MM.1S (cell line): ENCODE data around the gene IDH3A.
A peak's percentile ranks its signal among the peaks of the same experiment; 100 is the strongest.

Experiments
- DNase-seq: peaks from one replicate; pipeline ENCODE4 v3.0.0-alpha.2; 2015
- H2AFZ ChIP-seq: fragments of 300-600 bp; sonication (generic); 2 replicates; pipeline ENCODE4 v1.6.0; 2016; ENCODE audit warnings: antibody characterized with exemption, low read length
- H3F3A ChIP-seq: fragments of 300-600 bp; sonication (generic); 2 replicates; pipeline ENCODE4 v1.6.1; 2016; ENCODE audit warnings: mild to moderate bottlenecking, antibody characterized with exemption, low read length, moderate library complexity, mixed read lengths; ENCODE audit not compliant: insufficient read depth
- H3K27ac ChIP-seq: fragments of 300-600 bp; sonication (generic); 2 replicates; pipeline ENCODE4 v1.5.1; 2016; ENCODE audit warnings: mild to moderate bottlenecking, low read length
- H3K27me3 ChIP-seq: fragments of 300-600 bp; sonication (generic); replicated peaks from 2 replicates; pipeline ENCODE4 v1.6.0; 2016; ENCODE audit warnings: low read length; ENCODE audit not compliant: insufficient read depth
- H3K36me3 ChIP-seq: fragments of 300-600 bp; sonication (generic); replicated peaks from 2 replicates; pipeline ENCODE4 v1.6.1; 2016; ENCODE audit warnings: mild to moderate bottlenecking, low read length, mixed read lengths; ENCODE audit not compliant: insufficient read depth
- H3K4me1 ChIP-seq: fragments of 300-600 bp; sonication (generic); 2 replicates; pipeline ENCODE4 v1.6.1; 2016; ENCODE audit warnings: low read length, mixed read lengths
- H3K4me2 ChIP-seq: fragments of 300-600 bp; sonication (generic); 2 replicates; pipeline ENCODE4 v1.6.0; 2016; ENCODE audit warnings: low read depth, low read length
- H3K4me3 ChIP-seq: fragments of 300-600 bp; sonication (generic); 2 replicates; pipeline ENCODE4 v1.5.1; 2016; ENCODE audit warnings: low read length, mixed read lengths
- H3K79me2 ChIP-seq: fragments of 300-600 bp; sonication (generic); 2 replicates; pipeline ENCODE4 v1.6.1; 2016; ENCODE audit warnings: mixed run types, low read length, mixed read lengths
- H3K9ac ChIP-seq: fragments of 300-600 bp; sonication (generic); 2 replicates; pipeline ENCODE4 v1.6.1; 2016; ENCODE audit warnings: low read length, mixed read lengths
- H3K9me2 ChIP-seq: fragments of 300-600 bp; sonication (generic); replicated peaks from 2 replicates; pipeline ENCODE4 v1.6.1; 2016; ENCODE audit warnings: mild to moderate bottlenecking, low read length, mixed read lengths; ENCODE audit not compliant: insufficient read depth
- H3K9me3 ChIP-seq: fragments of 300-600 bp; sonication (generic); replicated peaks from 2 replicates; pipeline ENCODE4 v1.6.1; 2016; ENCODE audit warnings: mild to moderate bottlenecking, low read length, mixed read lengths; ENCODE audit not compliant: insufficient read depth
- H4K20me1 ChIP-seq: fragments of 300-600 bp; sonication (generic); 2 replicates; pipeline ENCODE4 v1.6.1; 2016; ENCODE audit warnings: mild to moderate bottlenecking, low read length, moderate library complexity, mixed read lengths; ENCODE audit not compliant: insufficient read depth
- EZH2 ChIP-seq: fragments of 300-600 bp; sonication (generic); optimal IDR thresholded peaks from 2 replicates; pipeline ENCODE3; 2017; ENCODE audit warnings: low read depth, mild to moderate bottlenecking, antibody characterized with exemption, low read length, mixed read lengths
- EZH2phosphoT487 ChIP-seq: fragments of 300-600 bp; sonication (generic); IDR thresholded peaks from 2 replicates; pipeline ENCODE4 v1.6.1; 2018; ENCODE audit warnings: antibody characterized with exemption, low read length
- TF ChIP-seq, protein P1 (sequence below): fragments of 300-600 bp; sonication (generic); IDR thresholded peaks from 2 replicates; pipeline ENCODE4 v1.5.1; 2016; ENCODE audit warnings: antibody characterized with exemption, low read length, mixed read lengths

The IDH3A gene

GRCh38 chr15:78102211-78102610 lies 47.0 kb upstream of the IDH3A start:
- Histone ChIP-seq H3K27ac (no peak overlapping the region), H2AFZ (no peak overlapping the region), H3K9me2 (no peaks in the 10 kb centered on the region), H3K27me3 (no peaks in the 10 kb centered on the region), H3F3A (no peaks in the 10 kb centered on the region), H3K4me3 (no peak overlapping the region), H3K9me3 (no peaks in the 10 kb centered on the region), H4K20me1 (no peaks in the 10 kb centered on the region), H3K36me3 (no peaks in the 10 kb centered on the region), H3K4me2 (no peak overlapping the region), H3K79me2 (no peaks in the 10 kb centered on the region), H3K4me1 (peaks cover 3% of the 10 kb centered on the region; the same call in 1 of the 2 replicates), H3K9ac (no peak overlapping the region)
- TF ChIP-seq EZH2phosphoT487 (no peak), EZH2 (no peak)
- TF ChIP-seq, protein P1, sequence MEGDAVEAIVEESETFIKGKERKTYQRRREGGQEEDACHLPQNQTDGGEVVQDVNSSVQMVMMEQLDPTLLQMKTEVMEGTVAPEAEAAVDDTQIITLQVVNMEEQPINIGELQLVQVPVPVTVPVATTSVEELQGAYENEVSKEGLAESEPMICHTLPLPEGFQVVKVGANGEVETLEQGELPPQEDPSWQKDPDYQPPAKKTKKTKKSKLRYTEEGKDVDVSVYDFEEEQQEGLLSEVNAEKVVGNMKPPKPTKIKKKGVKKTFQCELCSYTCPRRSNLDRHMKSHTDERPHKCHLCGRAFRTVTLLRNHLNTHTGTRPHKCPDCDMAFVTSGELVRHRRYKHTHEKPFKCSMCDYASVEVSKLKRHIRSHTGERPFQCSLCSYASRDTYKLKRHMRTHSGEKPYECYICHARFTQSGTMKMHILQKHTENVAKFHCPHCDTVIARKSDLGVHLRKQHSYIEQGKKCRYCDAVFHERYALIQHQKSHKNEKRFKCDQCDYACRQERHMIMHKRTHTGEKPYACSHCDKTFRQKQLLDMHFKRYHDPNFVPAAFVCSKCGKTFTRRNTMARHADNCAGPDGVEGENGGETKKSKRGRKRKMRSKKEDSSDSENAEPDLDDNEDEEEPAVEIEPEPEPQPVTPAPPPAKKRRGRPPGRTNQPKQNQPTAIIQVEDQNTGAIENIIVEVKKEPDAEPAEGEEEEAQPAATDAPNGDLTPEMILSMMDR = no peak
- no peak for DNase-seq

GRCh38 chr15:78102741-78103140 lies 46.4 kb upstream of the IDH3A start:
- H3K9me3 ChIP-seq = no peaks in the 10 kb centered on the region
- no peaks in the 10 kb centered on the region for H3K27me3 ChIP-seq
- H3K36me3 ChIP-seq = no peaks in the 10 kb centered on the region
- H4K20me1 ChIP-seq = no peaks in the 10 kb centered on the region
- no peak for DNase-seq
- no peaks in the 10 kb centered on the region for H3F3A ChIP-seq
- H3K9me2 ChIP-seq = no peaks in the 10 kb centered on the region
- H3K4me3 ChIP-seq = no peak overlapping the region
- TF ChIP-seq EZH2 (no peak), EZH2phosphoT487 (no peak)
- TF ChIP-seq, protein P1 = no peak
- peaks cover 3% of the 10 kb centered on the region; the same call in 1 of the 2 replicates for H3K4me1 ChIP-seq
- H3K27ac ChIP-seq = no peak overlapping the region
- H3K9ac ChIP-seq = no peak overlapping the region
- no peak overlapping the region for H2AFZ ChIP-seq
- H3K4me2 ChIP-seq = no peak overlapping the region
- H3K79me2 ChIP-seq = no peaks in the 10 kb centered on the region

GRCh38 chr15:78103406-78104118 lies 45.6 kb upstream of the IDH3A start:
- H3K4me2 ChIP-seq = peak overlapping the region; percentile 2; the same call in 1 of the 2 replicates
- TF ChIP-seq, protein P1 = no peak
- TF ChIP-seq EZH2phosphoT487 (no peak), EZH2 (no peak)
- no peak overlapping the region for H3K9ac ChIP-seq
- H3K79me2 ChIP-seq = no peaks in the 10 kb centered on the region
- DNase-seq = peak; percentile 38
- no peak overlapping the region for H3K4me3 ChIP-seq
- no peak overlapping the region for H3K27ac ChIP-seq
- H3K9me3 ChIP-seq = no peaks in the 10 kb centered on the region
- H3F3A ChIP-seq = no peaks in the 10 kb centered on the region
- H3K4me1 ChIP-seq = peaks cover 3% of the 10 kb centered on the region; the same call in 1 of the 2 replicates
- no peaks in the 10 kb centered on the region for H3K27me3 ChIP-seq
- no peaks in the 10 kb centered on the region for H3K36me3 ChIP-seq
- no peak overlapping the region for H2AFZ ChIP-seq
- H4K20me1 ChIP-seq = no peaks in the 10 kb centered on the region
- H3K9me2 ChIP-seq = no peaks in the 10 kb centered on the region
